ENCODE results near the gene MED1.

- TF ChIP-seq CTCF (optimal IDR thresholded peaks at IDR 0.05 in 1 of 3, IDR thresholded peaks at IDR 0.05 in 1 of 3, conservative IDR thresholded peaks at IDR 0.05 in 1 of 3; ENCODE audit: extremely low read depth in 1 of 3, insufficient read depth in 2 of 3, low read length in 3 of 3) (no peak), EZH2 (IDR thresholded peaks at IDR 0.05; ENCODE audit: low read length) (no peak)
Measured at GRCh38 chr17:39450051-39450450, 1.0 kb downstream of the MED1 start.
